ENCODE data around the gene CHD5. TPM values are rescaled to one million over a fixed set of nuclear protein-coding genes. Genes with fewer than 3 reads are reported as not detected.
"Not testable (repeated sequence)": the region's sequence is repeated elsewhere in the genome, so short reads cannot be mapped to it uniquely, and the experiment has no call there.

The CHD5 gene
- total and polyA plus RNA-seq, 9 donors = 0.09 to 0.26 (median 0.19) TPM

DNA sequence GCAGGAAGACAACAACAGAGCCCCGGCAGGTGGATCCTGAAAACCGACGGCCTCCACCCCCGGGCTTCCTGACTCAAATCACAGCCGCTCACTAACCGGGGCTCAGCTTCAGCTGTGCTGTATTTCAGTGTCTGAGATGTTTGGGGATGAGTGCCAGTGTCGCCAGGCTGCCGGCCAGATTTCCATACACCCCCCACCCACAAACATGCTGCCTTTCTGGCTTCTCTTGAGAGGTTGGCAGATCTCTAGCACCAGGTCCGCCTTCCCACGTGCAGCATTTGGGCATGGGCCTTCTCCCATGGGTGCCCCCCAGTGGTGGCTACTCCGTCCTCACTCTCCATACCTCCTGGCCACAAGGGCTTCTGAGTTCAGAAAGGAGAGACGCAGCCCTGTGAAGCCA is 99.7 kb downstream of the CHD5 start:
- peak; percentile 52 for DNase-seq
- Histone ChIP-seq H3K27ac (ENCODE audit: low read length) (no peak overlapping the region), H3K4me3 (ENCODE audit: low read length) (no peak overlapping the region), H3K4me1 (ENCODE audit: control insufficient read depth, insufficient read depth, low read length) (peaks cover 41% of the 10 kb centered on the region), H3K9me3 (replicated peaks; ENCODE audit: control insufficient read depth, low read depth, low read length) (no peaks in the 10 kb centered on the region), H3K36me3 (ENCODE audit: control insufficient read depth, insufficient read depth, low read length) (no peaks in the 10 kb centered on the region), H3K27me3 (ENCODE audit: control insufficient read depth, insufficient read depth, low read length) (peaks cover 2% of the 10 kb centered on the region)
- WGBS (ENCODE audit: insufficient coverage) = 14% methylated on average over 1 of the region's 12 CpGs

DNA sequence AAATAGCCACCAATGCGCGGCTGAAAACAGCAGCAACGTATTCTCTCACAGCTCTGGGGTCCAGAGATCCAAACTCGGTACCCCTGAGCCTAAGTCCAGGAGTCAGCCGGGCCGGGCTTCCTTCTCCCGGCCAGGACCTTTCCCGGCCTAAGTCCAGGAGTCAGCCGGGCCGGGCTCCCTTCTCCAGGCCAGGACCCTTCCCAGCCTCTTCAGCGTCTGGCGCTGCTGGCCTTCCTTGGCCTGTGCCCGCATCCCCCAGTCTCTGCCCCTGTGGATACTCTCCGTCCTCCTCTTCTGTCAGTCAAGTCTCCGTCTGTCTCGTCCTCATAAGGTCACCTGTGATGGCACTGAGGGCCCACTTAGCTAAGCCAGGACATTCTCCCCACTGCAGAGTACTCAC is 102.2 kb downstream of the CHD5 start:
- 94% methylated on average over 16 of the region's 16 CpGs for WGBS (ENCODE audit: insufficient coverage)
- H3K4me3 ChIP-seq (ENCODE audit: low read length) = no peak overlapping the region
- peaks cover 5% of the 10 kb centered on the region for H3K27me3 ChIP-seq (ENCODE audit: control insufficient read depth, insufficient read depth, low read length)
- H3K4me1 ChIP-seq (ENCODE audit: control insufficient read depth, insufficient read depth, low read length) = peaks cover 21% of the 10 kb centered on the region
- DNase-seq = no peak
- no peaks in the 10 kb centered on the region for H3K36me3 ChIP-seq (ENCODE audit: control insufficient read depth, insufficient read depth, low read length)
- no peak overlapping the region for H3K27ac ChIP-seq (ENCODE audit: low read length)
- no peaks in the 10 kb centered on the region for H3K9me3 ChIP-seq (replicated peaks; ENCODE audit: control insufficient read depth, low read depth, low read length)

DNA sequence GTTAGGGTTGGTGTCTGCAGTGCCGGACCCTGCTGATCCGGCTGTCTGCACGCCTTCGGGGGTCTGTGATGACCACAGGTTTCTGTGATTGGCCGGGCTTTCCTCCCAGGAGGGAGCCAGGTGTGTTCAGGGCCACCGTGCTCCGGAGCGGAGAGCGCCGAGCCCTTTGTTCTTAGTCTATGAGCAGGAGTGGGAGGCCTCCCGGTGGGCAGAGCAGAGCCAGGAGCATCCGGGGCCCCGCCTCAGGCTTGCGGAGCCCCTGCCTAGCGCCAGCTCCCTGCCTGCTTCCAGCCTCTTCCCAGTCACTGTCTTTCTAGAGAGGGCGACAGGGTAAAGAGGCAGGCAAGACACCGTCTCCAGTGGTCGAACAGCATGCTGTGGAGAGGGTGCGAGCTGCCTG is 102.6 kb downstream of the CHD5 start:
- Histone ChIP-seq H3K4me1 (ENCODE audit: control insufficient read depth, insufficient read depth, low read length) (peaks cover 17% of the 10 kb centered on the region), H3K27ac (ENCODE audit: low read length) (no peak overlapping the region), H3K27me3 (ENCODE audit: control insufficient read depth, insufficient read depth, low read length) (peaks cover 3% of the 10 kb centered on the region), H3K4me3 (ENCODE audit: low read length) (no peak overlapping the region), H3K36me3 (ENCODE audit: control insufficient read depth, insufficient read depth, low read length) (no peaks in the 10 kb centered on the region), H3K9me3 (replicated peaks; ENCODE audit: control insufficient read depth, low read depth, low read length) (no peaks in the 10 kb centered on the region)
- DNase-seq = no peak
- 66% methylated on average over 18 of the region's 19 CpGs for WGBS (ENCODE audit: insufficient coverage)

DNA sequence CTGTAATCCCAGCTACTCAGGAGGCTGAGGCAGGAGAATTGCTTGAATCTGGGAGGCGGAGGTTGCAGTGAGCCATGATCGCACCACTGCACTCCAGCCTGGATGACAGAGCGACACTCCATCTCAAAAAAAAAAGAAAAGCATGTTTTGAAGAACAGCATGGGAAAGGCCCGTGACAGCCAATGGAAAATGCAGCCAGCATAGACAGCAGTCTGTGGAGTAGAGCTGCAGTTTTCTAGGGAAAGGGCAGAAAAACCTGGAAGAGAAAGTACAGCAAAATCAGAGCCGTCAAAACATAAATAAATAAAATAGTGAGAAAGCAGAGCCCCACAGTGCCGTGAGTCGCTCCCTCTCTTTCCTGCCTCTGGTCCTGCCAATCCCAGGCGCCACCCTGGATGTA is 103.1 kb downstream of the CHD5 start:
- H3K9me3 ChIP-seq (replicated peaks; ENCODE audit: control insufficient read depth, low read depth, low read length); H3K27ac ChIP-seq (ENCODE audit: low read length); H3K36me3 ChIP-seq (ENCODE audit: control insufficient read depth, insufficient read depth, low read length); H3K4me3 ChIP-seq (ENCODE audit: low read length); H3K27me3 ChIP-seq (ENCODE audit: control insufficient read depth, insufficient read depth, low read length); DNase-seq: not testable (repeated sequence)
- peaks cover 14% of the 10 kb centered on the region for H3K4me1 ChIP-seq (ENCODE audit: control insufficient read depth, insufficient read depth, low read length)
- 75% methylated on average over 1 of the region's 8 CpGs for WGBS (ENCODE audit: insufficient coverage)

DNA sequence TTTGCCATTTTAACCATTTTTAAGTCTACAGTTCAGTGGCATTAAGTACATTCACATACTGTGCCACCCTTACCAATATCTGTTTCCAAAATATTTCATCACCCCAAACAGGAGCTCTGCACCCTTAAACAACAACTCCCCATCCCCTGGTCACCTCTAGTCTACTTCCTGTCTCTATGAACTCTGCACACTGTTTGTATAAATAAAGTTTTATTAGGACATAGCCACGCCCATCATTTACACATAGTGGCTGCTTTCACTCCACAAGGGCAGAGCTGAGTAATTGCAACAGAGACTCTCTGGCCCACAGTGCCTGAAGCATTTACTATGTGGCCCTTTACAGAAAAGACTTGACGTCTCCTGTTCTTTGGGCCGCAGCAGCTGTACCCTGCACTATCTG is 104.4 kb downstream of the CHD5 start:
- Histone ChIP-seq H3K27ac (ENCODE audit: low read length) (no peak overlapping the region), H3K36me3 (ENCODE audit: control insufficient read depth, insufficient read depth, low read length) (no peaks in the 10 kb centered on the region), H3K4me3 (ENCODE audit: low read length) (no peak overlapping the region), H3K9me3 (replicated peaks; ENCODE audit: control insufficient read depth, low read depth, low read length) (no peaks in the 10 kb centered on the region), H3K27me3 (ENCODE audit: control insufficient read depth, insufficient read depth, low read length) (peaks cover 3% of the 10 kb centered on the region), H3K4me1 (ENCODE audit: control insufficient read depth, insufficient read depth, low read length) (peaks cover 20% of the 10 kb centered on the region)
- DNase-seq = no peak
- WGBS (ENCODE audit: insufficient coverage) = 93% methylated on average over 3 of the region's 3 CpGs

DNA sequence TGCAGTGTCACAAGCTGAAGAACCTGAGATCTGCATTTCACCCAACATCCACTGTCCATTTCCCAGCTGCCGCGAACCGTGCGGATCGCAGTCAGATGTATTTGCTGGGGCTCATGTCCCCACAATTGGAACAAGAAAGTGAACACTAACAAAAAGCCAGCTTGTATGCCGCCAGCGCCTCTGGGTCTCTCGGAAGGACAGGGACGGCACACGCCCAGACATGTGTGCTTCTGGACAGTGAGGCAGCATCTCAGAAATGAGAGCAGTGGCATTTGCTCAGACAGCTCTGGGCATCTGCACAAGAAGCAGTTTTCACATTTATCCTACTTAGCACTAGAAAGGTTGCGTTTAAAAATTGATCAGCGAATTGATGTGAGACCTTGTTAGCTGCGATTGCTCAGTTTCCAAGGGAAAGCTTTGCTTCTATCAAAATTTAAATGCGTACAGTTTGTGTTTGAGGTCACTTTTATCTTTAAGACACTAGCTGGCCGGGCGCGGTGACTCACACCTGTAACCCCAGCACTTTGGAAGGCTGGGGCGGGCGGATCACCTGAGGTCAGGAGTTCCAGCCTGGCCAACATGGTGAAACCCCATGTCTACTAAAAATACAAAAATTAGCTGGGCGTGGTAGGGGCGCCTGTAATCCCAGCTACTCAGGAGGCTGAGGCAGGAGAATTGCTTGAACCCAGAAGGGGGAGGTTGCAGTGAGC is 105.8 kb downstream of the CHD5 start:
- WGBS (ENCODE audit: insufficient coverage) = 88% methylated on average over 17 of the region's 21 CpGs
- H3K4me3 ChIP-seq (ENCODE audit: low read length) = no peak overlapping the region
- DNase-seq = no peak
- peaks cover 3% of the 10 kb centered on the region for H3K27me3 ChIP-seq (ENCODE audit: control insufficient read depth, insufficient read depth, low read length)
- no peaks in the 10 kb centered on the region for H3K9me3 ChIP-seq (replicated peaks; ENCODE audit: control insufficient read depth, low read depth, low read length)
- H3K27ac ChIP-seq (ENCODE audit: low read length) = no peak overlapping the region
- peaks cover 12% of the 10 kb centered on the region for H3K4me1 ChIP-seq (ENCODE audit: control insufficient read depth, insufficient read depth, low read length)
- no peaks in the 10 kb centered on the region for H3K36me3 ChIP-seq (ENCODE audit: control insufficient read depth, insufficient read depth, low read length)

DNA sequence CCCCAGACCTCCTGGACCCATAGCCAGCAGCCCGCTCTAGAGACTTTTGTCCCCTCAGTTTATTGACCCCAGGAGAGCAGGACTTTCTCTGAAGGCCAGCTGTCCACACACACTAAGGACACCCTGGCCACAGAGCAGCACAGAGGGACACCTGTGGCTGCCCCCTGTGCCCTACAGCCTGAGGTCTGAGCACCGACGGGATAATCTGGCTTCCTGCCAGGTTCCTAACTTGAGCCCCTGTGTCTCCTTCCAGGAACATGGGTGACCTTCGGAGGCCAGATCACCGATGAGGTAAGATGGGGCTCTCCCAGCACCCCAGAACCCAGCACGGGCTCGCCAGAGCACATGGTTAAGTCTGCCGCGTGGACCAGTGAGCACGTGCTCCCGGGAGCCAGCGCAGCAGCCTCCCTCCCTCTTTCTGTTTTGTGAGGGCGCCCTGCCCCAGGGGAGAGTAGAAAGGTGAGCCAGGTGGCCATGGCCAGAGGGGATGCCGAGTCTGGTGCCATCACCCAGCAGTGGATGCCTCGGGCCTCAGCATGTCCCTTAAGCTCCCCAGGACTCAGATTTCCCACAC is 106.6 kb downstream of the CHD5 start:
- H3K4me1 ChIP-seq (ENCODE audit: control insufficient read depth, insufficient read depth, low read length) = peaks cover 12% of the 10 kb centered on the region
- H3K4me3 ChIP-seq (ENCODE audit: low read length) = no peak overlapping the region
- no peak for DNase-seq
- H3K27me3 ChIP-seq (ENCODE audit: control insufficient read depth, insufficient read depth, low read length) = peaks cover 3% of the 10 kb centered on the region
- no peak overlapping the region for H3K27ac ChIP-seq (ENCODE audit: low read length)
- no peaks in the 10 kb centered on the region for H3K36me3 ChIP-seq (ENCODE audit: control insufficient read depth, insufficient read depth, low read length)
- WGBS (ENCODE audit: insufficient coverage) = 83% methylated on average over 10 of the region's 15 CpGs
- H3K9me3 ChIP-seq (replicated peaks; ENCODE audit: control insufficient read depth, low read depth, low read length) = no peaks in the 10 kb centered on the region

DNA sequence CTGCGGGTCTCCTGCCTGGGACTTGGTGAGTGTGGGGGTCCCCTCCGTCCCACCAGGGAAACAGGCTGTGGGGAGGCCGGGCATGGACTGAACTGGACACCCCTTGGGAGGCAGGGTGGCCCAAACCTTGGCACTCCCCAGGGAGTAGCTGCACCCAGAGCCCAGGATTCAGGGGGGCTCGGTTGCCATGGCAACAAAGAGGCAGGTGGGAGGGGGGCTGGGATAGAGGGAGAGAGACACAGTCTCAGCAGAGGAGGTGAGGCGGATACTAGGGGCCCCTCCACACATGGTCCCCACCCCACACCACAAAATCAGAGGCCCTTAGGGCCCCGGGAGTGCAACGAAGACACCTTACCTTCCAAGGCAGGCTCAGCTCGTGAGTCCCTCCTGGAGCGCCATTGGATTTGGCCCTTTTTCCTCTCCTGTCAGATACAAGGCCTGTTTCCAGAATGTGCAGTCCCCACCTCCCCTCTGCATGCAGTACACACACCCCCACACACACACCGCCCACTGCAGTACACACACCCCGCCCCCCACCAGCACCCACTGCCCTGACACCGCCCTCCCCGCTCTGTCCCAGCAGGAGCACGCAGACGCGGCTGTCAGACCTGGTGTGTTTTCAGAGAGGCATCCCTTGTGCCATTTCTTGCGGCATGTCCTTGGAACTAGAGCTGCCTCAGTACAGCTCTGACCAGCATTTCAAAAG is 107.2 kb downstream of the CHD5 start:
- no peak for DNase-seq
- Histone ChIP-seq H3K27ac (ENCODE audit: low read length) (no peak overlapping the region), H3K9me3 (replicated peaks; ENCODE audit: control insufficient read depth, low read depth, low read length) (no peaks in the 10 kb centered on the region), H3K27me3 (ENCODE audit: control insufficient read depth, insufficient read depth, low read length) (peaks cover 4% of the 10 kb centered on the region), H3K4me1 (ENCODE audit: control insufficient read depth, insufficient read depth, low read length) (peaks cover 12% of the 10 kb centered on the region), H3K36me3 (ENCODE audit: control insufficient read depth, insufficient read depth, low read length) (no peaks in the 10 kb centered on the region), H3K4me3 (ENCODE audit: low read length) (no peak overlapping the region)
- WGBS (ENCODE audit: insufficient coverage) = 63% methylated on average over 14 of the region's 17 CpGs

DNA sequence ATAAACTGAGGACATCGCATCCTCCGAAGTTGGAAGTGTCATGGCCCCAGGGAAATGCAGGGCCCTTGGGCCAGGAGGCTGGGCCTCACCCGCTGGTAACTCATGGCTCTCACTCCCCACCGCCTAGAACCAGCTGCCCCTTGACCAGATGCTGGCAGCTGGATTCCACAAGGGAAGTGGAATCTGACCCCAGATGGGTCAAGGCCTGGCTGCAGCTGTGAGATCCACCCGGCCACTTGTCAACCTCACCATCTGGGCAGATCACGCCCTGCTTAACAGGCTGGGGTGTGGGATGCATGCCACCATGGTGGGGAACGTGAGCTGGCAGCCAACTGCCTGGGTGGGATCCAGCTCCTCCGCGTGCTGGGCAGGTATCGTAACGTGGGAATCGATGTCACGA is 108.9 kb downstream of the CHD5 start:
- Histone ChIP-seq H3K36me3 (ENCODE audit: control insufficient read depth, insufficient read depth, low read length) (no peaks in the 10 kb centered on the region), H3K4me3 (ENCODE audit: low read length) (no peak overlapping the region), H3K9me3 (replicated peaks; ENCODE audit: control insufficient read depth, low read depth, low read length) (no peaks in the 10 kb centered on the region), H3K27me3 (ENCODE audit: control insufficient read depth, insufficient read depth, low read length) (peaks cover 8% of the 10 kb centered on the region), H3K4me1 (ENCODE audit: control insufficient read depth, insufficient read depth, low read length) (peaks cover 12% of the 10 kb centered on the region), H3K27ac (ENCODE audit: low read length) (no peak overlapping the region)
- 67% methylated on average over 13 of the region's 13 CpGs for WGBS (ENCODE audit: insufficient coverage)
- peak; percentile 58 for DNase-seq

DNA sequence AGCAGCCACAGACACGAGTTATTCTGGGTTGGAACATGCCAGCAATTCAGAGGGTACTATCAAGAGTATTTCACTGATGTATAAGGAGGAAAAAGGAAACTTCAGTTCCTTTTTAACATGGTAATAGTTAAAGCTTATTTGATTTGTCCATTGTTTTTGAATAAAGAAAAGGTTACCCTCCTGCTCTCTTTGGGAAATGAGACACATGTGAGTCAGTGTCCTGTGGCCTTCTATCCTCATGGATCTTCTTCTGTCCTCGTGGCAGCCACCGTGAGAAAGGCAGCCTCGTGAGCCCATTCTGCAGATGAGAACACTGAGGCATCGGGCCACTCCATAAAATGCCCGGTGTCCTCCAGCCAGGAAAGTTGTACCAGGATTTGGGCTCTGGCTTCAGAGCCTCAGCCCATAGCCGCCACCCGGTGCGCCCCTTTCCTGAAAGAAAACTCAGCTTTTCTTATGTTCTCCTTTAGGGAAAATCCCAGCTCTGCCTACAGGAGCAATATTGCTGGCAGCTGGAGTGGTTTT is 109.6 kb downstream of the CHD5 start:
- Histone ChIP-seq H3K4me3 (ENCODE audit: low read length) (no peak overlapping the region), H3K27ac (ENCODE audit: low read length) (no peak overlapping the region), H3K36me3 (ENCODE audit: control insufficient read depth, insufficient read depth, low read length) (no peaks in the 10 kb centered on the region), H3K9me3 (replicated peaks; ENCODE audit: control insufficient read depth, low read depth, low read length) (no peaks in the 10 kb centered on the region), H3K4me1 (ENCODE audit: control insufficient read depth, insufficient read depth, low read length) (peaks cover 16% of the 10 kb centered on the region), H3K27me3 (ENCODE audit: control insufficient read depth, insufficient read depth, low read length) (peaks cover 14% of the 10 kb centered on the region)
- WGBS (ENCODE audit: insufficient coverage) = 95% methylated on average over 5 of the region's 9 CpGs
- DNase-seq = no peak

Data from muscle of leg (tissue), 11 donors.